DOHH2 (cell line): ENCODE data around the gene MST1R.
"Not testable (repeated sequence)": the region's sequence is repeated elsewhere in the genome, so short reads cannot be mapped to it uniquely, and the experiment has no call there.

Source experiments
- H3F3A ChIP-seq: fragments of 200-600 bp; sonication (generic), shearing (Covaris generic); 2 replicates; pipeline ENCODE4 v1.6.0; 2016; ENCODE audit warnings: antibody characterized with exemption, mild to moderate bottlenecking; ENCODE audit not compliant: control insufficient read depth, insufficient read depth
- H3K27ac ChIP-seq: fragments of 200-600 bp; sonication (generic); 2 replicates; pipeline ENCODE4 v1.5.1; 2014; ENCODE audit warnings: low read depth, mild to moderate bottlenecking, low read length, moderate library complexity
- H3K27me3 ChIP-seq: fragments of 200-600 bp; sonication (generic); 2 replicates; pipeline ENCODE4 v1.6.1; 2014; ENCODE audit warnings: mild to moderate bottlenecking, low read length, mixed read lengths; ENCODE audit not compliant: control insufficient read depth
- H3K36me3 ChIP-seq: fragments of 200-600 bp; sonication (generic); 2 replicates; pipeline ENCODE4 v1.6.1; 2014; ENCODE audit warnings: mild to moderate bottlenecking, low read length, moderate library complexity, mixed read lengths; ENCODE audit not compliant: control insufficient read depth
- H3K4me1 ChIP-seq: fragments of 200-600 bp; sonication (generic); 2 replicates; pipeline ENCODE4 v1.6.1; 2014; ENCODE audit warnings: mild to moderate bottlenecking, low read length, mixed read lengths; ENCODE audit not compliant: control insufficient read depth
- H3K4me2 ChIP-seq: fragments of 200-600 bp; sonication (generic); 2 replicates; pipeline ENCODE4 v1.6.0; 2014; ENCODE audit warnings: mild to moderate bottlenecking, low read length, moderate library complexity
- H3K4me3 ChIP-seq: fragments of 200-600 bp; sonication (generic); 2 replicates; pipeline ENCODE4 v1.5.1; 2014; ENCODE audit warnings: mild to moderate bottlenecking, low read length, mixed read lengths
- H3K79me2 ChIP-seq: fragments of 200-600 bp; sonication (generic); 2 replicates; pipeline ENCODE4 v1.6.1; 2014; ENCODE audit warnings: mild to moderate bottlenecking, low read length, mixed read lengths; ENCODE audit not compliant: control insufficient read depth
- H3K9me2 ChIP-seq: fragments of 200-600 bp; sonication (generic); replicated peaks from 2 replicates; pipeline ENCODE4 v1.6.1; 2014; ENCODE audit warnings: mild to moderate bottlenecking, low read length, mixed read lengths; ENCODE audit not compliant: control insufficient read depth
- H3K9me3 ChIP-seq: fragments of 200-600 bp; sonication (generic); 2 replicates; pipeline ENCODE4 v1.6.1; 2014; ENCODE audit warnings: antibody characterized with exemption, low read length, mixed read lengths; ENCODE audit not compliant: control insufficient read depth, insufficient read depth
- H4K20me1 ChIP-seq: fragments of 200-600 bp; sonication (generic); 2 replicates; pipeline ENCODE4 v1.6.0; 2014; ENCODE audit warnings: low read depth, mild to moderate bottlenecking, antibody characterized with exemption, low read length, moderate library complexity; ENCODE audit not compliant: control insufficient read depth, insufficient read depth
- CTCF ChIP-seq: fragments of 200-600 bp; sonication (generic); IDR thresholded peaks from one replicate; pipeline ENCODE4 v1.5.1; 2014; ENCODE audit warnings: antibody characterized with exemption, mild to moderate bottlenecking, low read depth, low read length; ENCODE audit not compliant: poor library complexity, severe bottlenecking
- EZH2phosphoT487 ChIP-seq: fragments of 200-600 bp; sonication (generic); IDR thresholded peaks from 2 replicates; pipeline ENCODE4 v1.6.1; 2017; ENCODE audit warnings: borderline replicate concordance, mild to moderate bottlenecking, antibody characterized with exemption, low read length, moderate library complexity, mixed read lengths

MST1R gene

DNA sequence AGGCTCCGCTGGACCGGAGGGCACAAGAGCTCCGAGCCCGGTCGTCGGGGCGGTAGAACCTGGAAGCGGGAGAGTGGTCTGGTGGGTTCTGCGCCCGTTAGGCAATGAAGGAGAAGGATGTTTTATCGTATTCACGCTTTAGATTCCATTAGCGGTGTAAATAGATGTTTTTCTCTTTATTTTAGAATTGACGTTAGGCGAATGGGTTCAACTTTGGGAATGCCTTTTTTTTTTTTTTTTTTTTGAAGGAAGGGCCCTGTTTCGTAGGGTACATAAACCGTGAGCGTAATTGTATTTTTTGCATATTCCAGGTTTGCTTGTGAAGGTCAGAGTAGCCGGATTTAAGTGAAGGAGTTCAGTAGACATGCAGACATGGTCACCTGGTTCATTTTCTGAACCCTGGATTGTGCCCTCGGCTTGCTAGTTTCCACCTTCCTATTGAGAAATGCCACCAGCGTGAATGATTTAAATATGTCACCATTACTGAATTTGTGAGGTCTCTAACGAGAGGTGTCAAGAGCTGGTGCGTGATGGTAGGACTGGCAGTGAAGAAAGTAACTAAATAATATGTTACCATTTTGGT lies 37.1 kb upstream of the MST1R start:
- Histone ChIP-seq H3K27ac (peak overlapping the region; percentile 97), H3K36me3 (peaks cover 45% of the 10 kb centered on the region), H3K9me3 (peaks cover 3% of the 10 kb centered on the region; the same call in 1 of the 2 replicates), H4K20me1 (no peaks in the 10 kb centered on the region), H3K79me2 (peaks cover 60% of the 10 kb centered on the region), H3K4me3 (peak overlapping the region; percentile 90), H3K27me3 (no peaks in the 10 kb centered on the region), H3K9me2 (no peaks in the 10 kb centered on the region), H3K4me2 (peak overlapping the region; percentile 82), H3K4me1 (peaks cover 53% of the 10 kb centered on the region), H3F3A (peaks cover 50% of the 10 kb centered on the region)
- TF ChIP-seq CTCF, result no peak
- TF ChIP-seq EZH2phosphoT487, result no peak

- H4K20me1 ChIP-seq, result no peaks in the 10 kb centered on the region
- peak within 1 kb of the TSS; percentile 97 for H3K27ac ChIP-seq
- H3K9me2 ChIP-seq, result no peaks in the 10 kb centered on the region
- TF ChIP-seq CTCF (no peak), EZH2phosphoT487 (no peak)
- H3K4me1 ChIP-seq, result peaks cover 46% of the 10 kb centered on the region
- peaks cover 3% of the 10 kb centered on the region; the same call in 1 of the 2 replicates for H3K9me3 ChIP-seq
- peak within 1 kb of the TSS; percentile 82 for H3K4me2 ChIP-seq
- peaks cover 45% of the 10 kb centered on the region for H3F3A ChIP-seq
- peak within 1 kb of the TSS; percentile 90 for H3K4me3 ChIP-seq
- H3K79me2 ChIP-seq, result peaks cover 55% of the 10 kb centered on the region
- H3K27me3 ChIP-seq, result no peaks in the 10 kb centered on the region
- H3K36me3 ChIP-seq, result peaks cover 42% of the 10 kb centered on the region
These were observed 36.4 kb upstream of the MST1R start, which contains the start of gene RBM6 for GRCh38 chr3:49939858-49940666. RBM6 (plus strand) TSS chr3:49940150; CDS start chr3:49962642, 22,492 bp downstream.

DNA sequence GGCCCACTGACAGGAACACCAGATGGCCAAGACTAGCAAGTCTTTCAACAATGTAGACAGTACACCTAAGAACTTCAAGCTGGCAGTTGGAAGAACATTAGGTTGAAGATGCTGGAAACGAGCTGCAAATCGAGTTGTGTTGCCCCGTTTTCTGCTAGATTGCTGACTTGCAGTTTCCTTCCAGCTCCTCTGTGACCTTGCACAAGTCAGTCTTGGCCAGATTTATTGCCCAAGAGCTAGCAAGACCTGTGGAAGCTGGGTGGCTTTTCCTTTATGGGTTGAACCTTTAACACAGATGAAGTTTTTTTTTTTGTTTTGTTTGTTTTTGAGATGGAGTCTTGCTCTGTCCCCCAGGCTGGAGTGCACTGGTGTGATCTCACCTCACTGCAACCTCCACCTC lies 33.4 kb upstream of the MST1R start:
- Histone ChIP-seq H3K4me3 (no peak overlapping the region), H3K36me3 (peaks cover 18% of the 10 kb centered on the region), H3K9me2 (no peaks in the 10 kb centered on the region), H3K4me2 (no peak overlapping the region), H3K79me2 (peaks cover 26% of the 10 kb centered on the region), H3K27me3 (no peaks in the 10 kb centered on the region), H3F3A (peaks cover 19% of the 10 kb centered on the region), H3K27ac (no peak overlapping the region), H3K4me1 (peaks cover 17% of the 10 kb centered on the region), H3K9me3 (no peaks in the 10 kb centered on the region), H4K20me1 (no peaks in the 10 kb centered on the region)
- no peak for TF ChIP-seq CTCF

GRCh38 chr3:49932281-49932680 lies 28.6 kb upstream of the MST1R start:
- H3K79me2 ChIP-seq, result peaks cover 23% of the 10 kb centered on the region
- H3K4me3 ChIP-seq, H3K36me3 ChIP-seq, H3K9me3 ChIP-seq, H3K9me2 ChIP-seq, H3K4me2 ChIP-seq, H4K20me1 ChIP-seq, H3K27me3 ChIP-seq, H3F3A ChIP-seq, H3K27ac ChIP-seq: not testable (repeated sequence)
- peaks cover 32% of the 10 kb centered on the region for H3K4me1 ChIP-seq
